Measurements from ENCODE around the gene STPG2.

GRCh38 chr4:97978791-97979488 is 164.3 kb downstream of the STPG2 start:
- TF ChIP-seq GATA2 (IDR thresholded peaks at IDR 0.05; ENCODE audit: low read depth, low read length) (no peak), GATA3 (IDR thresholded peaks at IDR 0.05; ENCODE audit: low read depth, low read length) (no peak)

Measured in SH-SY5Y (cell line).